Fibroblast of lung (primary cell): ENCODE measurements around the gene NFYC. TPM values are rescaled to one million over a fixed set of nuclear protein-coding genes. Genes with fewer than 3 reads are reported as not detected.

Experiments used
- DNase-seq, 2 donors: peaks; one replicate each; pipeline versions ENCODE4 v3.0.0 to v3.0.0-alpha.2; 2010; ENCODE audit warnings: low read depth in 2 of 2
- H2AFZ ChIP-seq: 2 replicates; pipeline ENCODE4 v1.5.1; 2012; ENCODE audit warnings: low read length, control low read depth, inconsistent platforms
- H3K27ac ChIP-seq: 2 replicates; pipeline ENCODE4 v1.5.1; 2011; ENCODE audit warnings: low read length, control low read depth; ENCODE audit not compliant: insufficient read depth
- H3K27me3 ChIP-seq: 2 replicates; pipeline ENCODE4 v1.5.1; 2011; ENCODE audit warnings: mild to moderate bottlenecking, low read length; ENCODE audit not compliant: control insufficient read depth, insufficient read depth
- H3K36me3 ChIP-seq: 2 replicates; pipeline ENCODE4 v1.5.1; 2011; ENCODE audit warnings: low read length; ENCODE audit not compliant: control insufficient read depth, insufficient read depth
- H3K4me1 ChIP-seq: 2 replicates; pipeline ENCODE4 v1.5.1; 2011; ENCODE audit warnings: low read length; ENCODE audit not compliant: control insufficient read depth, insufficient read depth; ENCODE audit errors: extremely low read depth
- H3K4me2 ChIP-seq: 2 replicates; pipeline ENCODE4 v1.5.1; 2011; ENCODE audit warnings: low read length, control low read depth; ENCODE audit not compliant: insufficient read depth; ENCODE audit errors: extremely low read depth
- H3K4me3 ChIP-seq, 4 experiments: fragments of 200-600 bp in 1 of 4; sonication (generic) in 1 of 4; replicated peaks in 1 of 4; 2 replicates each; pipeline ENCODE4 v1.5.1; 2011 to 2016; ENCODE audit warnings: low read length in 4 of 4, low read depth in 3 of 4, mild to moderate bottlenecking in 3 of 4, control low read depth in 2 of 4, inconsistent platforms in 1 of 4, mixed read lengths in 1 of 4; ENCODE audit not compliant: insufficient read depth in 1 of 4; ENCODE audit errors: control extremely low read depth in 1 of 4
- H3K79me2 ChIP-seq: 2 replicates; pipeline ENCODE4 v1.5.1; 2012; ENCODE audit warnings: mild to moderate bottlenecking, low read length, inconsistent platforms; ENCODE audit not compliant: control insufficient read depth, insufficient read depth
- H3K9ac ChIP-seq: 2 replicates; pipeline ENCODE4 v1.5.1; 2011; ENCODE audit warnings: mild to moderate bottlenecking, low read length, control low read depth; ENCODE audit not compliant: insufficient read depth
- H3K9me3 ChIP-seq: 2 replicates; pipeline ENCODE4 v1.5.1; 2012; ENCODE audit warnings: low read depth, low read length; ENCODE audit not compliant: control insufficient read depth, insufficient read depth
- H4K20me1 ChIP-seq: 2 replicates; pipeline ENCODE4 v1.5.1; 2011; ENCODE audit warnings: low read length; ENCODE audit not compliant: control insufficient read depth, insufficient read depth; ENCODE audit errors: extremely low read depth
- EZH2 ChIP-seq: IDR thresholded peaks from 2 replicates; pipeline ENCODE4 v1.5.1; 2012; ENCODE audit warnings: low read length, control low read depth, mild to moderate bottlenecking; ENCODE audit errors: missing control alignments
- polyA plus RNA-seq, 2 donors: library from polyadenylated mRNA; depleted of rRNA in 1 of 2; stranded (reverse) in 1 of 2; unstranded in 1 of 2; fragments of >200 nt; gene quantifications; 2 replicates each; pipeline ENCODE4 v1.2.1, GENCODE V29; 2011 to 2012; ENCODE audit warnings: missing spikeins in 1 of 2
- total RNA-seq: library from RNA; depleted of rRNA; stranded (reverse); fragments of >200 nt; gene quantifications from 2 replicates; pipeline ENCODE4 v1.2.1, GENCODE V29; 2014
- TF ChIP-seq, protein P1 (sequence below), 2 donors: IDR thresholded peaks in 1 of 2; conservative IDR thresholded peaks in 1 of 2; 1 replicate in 1 of 2; 2 replicates in 1 of 2; pipeline ENCODE4 v1.5.1; 2011 to 2012; ENCODE audit warnings: low read length in 2 of 2, control low read depth in 1 of 2, inconsistent platforms in 1 of 2, low read depth in 1 of 2, mild to moderate bottlenecking in 1 of 2

The NFYC gene
- total and polyA plus RNA-seq, 2 donors (not counting 1 experiment from before 2014, with no cell fraction given) = 23.8 to 31.0 TPM

GRCh38 chr1:40758004-40758403, 66.5 kb downstream of the NFYC start:
- Histone ChIP-seq H3K79me2 (no peaks in the 10 kb centered on the region), H3K4me2 (no peak overlapping the region), H3K27me3 (no peaks in the 10 kb centered on the region), H3K9me3 (no peaks in the 10 kb centered on the region), H3K4me1 (no peaks in the 10 kb centered on the region), H3K9ac (no peak overlapping the region), H3K4me3 (no peak overlapping the region), H4K20me1 (no peaks in the 10 kb centered on the region), H3K27ac (no peak overlapping the region), H2AFZ (no peak overlapping the region), H3K36me3 (peaks cover 7% of the 10 kb centered on the region)
- DNase-seq = no peak
- TF ChIP-seq EZH2 = no peak
- TF ChIP-seq, protein P1, sequence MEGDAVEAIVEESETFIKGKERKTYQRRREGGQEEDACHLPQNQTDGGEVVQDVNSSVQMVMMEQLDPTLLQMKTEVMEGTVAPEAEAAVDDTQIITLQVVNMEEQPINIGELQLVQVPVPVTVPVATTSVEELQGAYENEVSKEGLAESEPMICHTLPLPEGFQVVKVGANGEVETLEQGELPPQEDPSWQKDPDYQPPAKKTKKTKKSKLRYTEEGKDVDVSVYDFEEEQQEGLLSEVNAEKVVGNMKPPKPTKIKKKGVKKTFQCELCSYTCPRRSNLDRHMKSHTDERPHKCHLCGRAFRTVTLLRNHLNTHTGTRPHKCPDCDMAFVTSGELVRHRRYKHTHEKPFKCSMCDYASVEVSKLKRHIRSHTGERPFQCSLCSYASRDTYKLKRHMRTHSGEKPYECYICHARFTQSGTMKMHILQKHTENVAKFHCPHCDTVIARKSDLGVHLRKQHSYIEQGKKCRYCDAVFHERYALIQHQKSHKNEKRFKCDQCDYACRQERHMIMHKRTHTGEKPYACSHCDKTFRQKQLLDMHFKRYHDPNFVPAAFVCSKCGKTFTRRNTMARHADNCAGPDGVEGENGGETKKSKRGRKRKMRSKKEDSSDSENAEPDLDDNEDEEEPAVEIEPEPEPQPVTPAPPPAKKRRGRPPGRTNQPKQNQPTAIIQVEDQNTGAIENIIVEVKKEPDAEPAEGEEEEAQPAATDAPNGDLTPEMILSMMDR (conservative IDR thresholded peaks at IDR 0.05 in 1 of 2, IDR thresholded peaks at IDR 0.05 in 1 of 2; ENCODE audit: low read depth in 1 of 2, low read length in 2 of 2) = no peak

DNA sequence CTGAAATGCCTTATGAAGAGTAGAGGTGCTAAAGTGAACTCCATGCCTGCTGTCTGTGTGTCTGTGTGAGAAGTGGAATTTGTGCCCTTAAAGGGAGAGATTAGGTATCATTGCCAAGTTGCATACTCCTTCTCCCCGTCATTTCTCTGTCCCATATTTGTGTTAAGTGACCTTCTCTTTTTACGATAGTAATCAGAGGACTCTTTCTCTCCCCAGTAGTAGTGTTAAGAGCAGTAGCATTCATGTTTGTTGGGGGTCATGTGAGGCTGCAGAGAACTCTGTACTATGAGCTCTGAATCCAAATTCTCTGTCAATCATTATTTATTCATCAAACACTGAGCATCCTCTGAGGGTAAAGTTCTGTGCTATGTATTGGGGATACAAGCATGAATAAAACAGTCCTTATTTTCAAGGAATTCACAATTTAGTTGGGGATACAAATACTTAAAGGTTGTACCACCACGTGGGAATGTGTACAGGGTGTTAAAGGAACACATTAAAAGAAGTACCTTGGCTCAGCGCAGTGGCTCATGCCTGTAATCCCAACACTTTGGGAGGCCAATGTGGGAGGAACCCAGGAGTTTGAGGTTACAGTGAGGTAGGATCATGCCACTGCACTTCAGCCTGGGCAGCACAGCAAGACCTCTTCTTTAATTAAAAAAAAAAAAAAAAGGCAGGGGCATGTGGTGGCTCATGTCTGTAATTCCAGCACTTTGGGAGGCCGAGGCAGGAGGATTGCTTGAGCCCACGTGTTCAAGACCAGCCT, 67.3 kb downstream of the NFYC start:
- no peak for DNase-seq
- H3K4me1 ChIP-seq = no peaks in the 10 kb centered on the region
- H3K27ac ChIP-seq = no peak overlapping the region
- H3K4me2 ChIP-seq = no peak overlapping the region
- H4K20me1 ChIP-seq = no peaks in the 10 kb centered on the region
- H3K4me3 ChIP-seq = no peak overlapping the region
- H3K27me3 ChIP-seq = no peaks in the 10 kb centered on the region
- H3K79me2 ChIP-seq = no peaks in the 10 kb centered on the region
- H2AFZ ChIP-seq = no peak overlapping the region
- no peaks in the 10 kb centered on the region for H3K9me3 ChIP-seq
- H3K36me3 ChIP-seq = peaks cover 7% of the 10 kb centered on the region
- no peak overlapping the region for H3K9ac ChIP-seq
- no peak for TF ChIP-seq EZH2
- TF ChIP-seq, protein P1 (conservative IDR thresholded peaks at IDR 0.05 in 1 of 2, IDR thresholded peaks at IDR 0.05 in 1 of 2; ENCODE audit: low read depth in 1 of 2, low read length in 2 of 2) = no peak

DNA sequence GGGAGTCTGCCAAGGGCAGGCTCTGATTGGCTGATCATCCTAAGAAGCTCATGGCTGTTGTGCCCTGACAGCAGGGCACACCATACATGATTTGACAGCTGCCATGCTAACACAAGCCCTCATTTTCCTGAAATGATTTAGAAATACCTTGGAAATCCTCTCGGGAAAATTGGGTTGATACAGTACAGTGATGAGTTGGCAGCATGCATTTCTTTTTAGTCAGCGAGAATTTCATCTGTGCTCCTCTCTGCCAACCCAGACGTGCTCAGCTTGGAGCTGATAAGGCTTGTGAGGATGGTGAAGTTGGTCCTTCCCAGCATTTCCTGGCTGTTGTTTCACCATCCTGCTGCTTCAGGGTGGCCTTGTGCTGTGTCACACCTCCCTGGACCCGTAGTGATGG, 69.5 kb downstream of the NFYC start:
- no peaks in the 10 kb centered on the region for H3K79me2 ChIP-seq
- H3K4me2 ChIP-seq = no peak overlapping the region
- H4K20me1 ChIP-seq = no peaks in the 10 kb centered on the region
- H3K36me3 ChIP-seq = peaks cover 7% of the 10 kb centered on the region
- DNase-seq = peak in 1 of 2 donors; percentile 40
- H3K9me3 ChIP-seq = no peaks in the 10 kb centered on the region
- H3K9ac ChIP-seq = no peak overlapping the region
- no peaks in the 10 kb centered on the region for H3K4me1 ChIP-seq
- H3K4me3 ChIP-seq = no peak overlapping the region
- no peaks in the 10 kb centered on the region for H3K27me3 ChIP-seq
- H2AFZ ChIP-seq = no peak overlapping the region
- no peak for TF ChIP-seq EZH2
- TF ChIP-seq, protein P1 (conservative IDR thresholded peaks at IDR 0.05 in 1 of 2, IDR thresholded peaks at IDR 0.05 in 1 of 2; ENCODE audit: low read depth in 1 of 2, low read length in 2 of 2) = no peak
- no peak overlapping the region for H3K27ac ChIP-seq
